GM18498 (cell line): ENCODE measurements around the gene TMEM11.
"Not testable (repeated sequence)": the region's sequence is repeated elsewhere in the genome, so short reads cannot be mapped to it uniquely, and the experiment has no call there.

Experiments used
- ATAC-seq: cut with Tn5 transposase; IDR thresholded peaks from one replicate; pipeline ENCODE4 v1.9.1; 2021; ENCODE audit warnings: mild to moderate bottlenecking, moderate library complexity; ENCODE audit not compliant: unreplicated experiment

Gene TMEM11

GRCh38 chr17:21212826-21213637, 929 bp downstream of the TMEM11 start:
- no peak for ATAC-seq

DNA sequence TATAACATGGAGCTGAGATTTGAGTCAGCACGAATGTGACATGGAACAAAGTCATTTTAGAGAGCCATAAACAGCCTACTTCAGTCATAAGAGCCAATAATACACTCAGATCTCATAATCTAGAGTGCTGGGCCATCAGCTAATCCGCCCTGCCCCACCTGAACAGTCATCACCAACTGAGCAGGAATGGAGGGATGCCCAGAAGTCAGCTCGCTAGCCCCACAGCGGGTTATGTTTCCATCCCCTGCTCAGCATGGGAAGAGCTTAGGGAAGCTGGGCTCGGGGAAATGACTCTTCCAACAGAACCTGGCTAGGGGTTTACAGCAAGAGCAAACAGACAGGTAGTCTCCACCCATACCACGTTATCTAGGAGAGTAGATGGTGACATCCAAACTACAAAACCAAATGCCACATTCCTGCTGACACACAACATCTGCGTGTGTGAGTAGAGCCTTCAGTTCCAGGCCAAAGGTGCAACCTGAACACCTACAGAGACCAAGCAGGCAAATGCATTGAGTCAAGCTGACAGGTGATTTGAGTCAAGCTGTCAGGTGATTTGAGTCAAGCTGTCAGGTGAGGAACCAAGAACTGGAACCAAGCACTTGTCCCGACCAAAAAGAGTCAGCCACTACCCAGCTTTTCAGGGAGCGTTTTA, 2.0 kb downstream of the TMEM11 start:
- no peak for ATAC-seq

- ATAC-seq = no peak
These were observed 3.4 kb downstream of the TMEM11 start for GRCh38 chr17:21210411-21211076.

DNA sequence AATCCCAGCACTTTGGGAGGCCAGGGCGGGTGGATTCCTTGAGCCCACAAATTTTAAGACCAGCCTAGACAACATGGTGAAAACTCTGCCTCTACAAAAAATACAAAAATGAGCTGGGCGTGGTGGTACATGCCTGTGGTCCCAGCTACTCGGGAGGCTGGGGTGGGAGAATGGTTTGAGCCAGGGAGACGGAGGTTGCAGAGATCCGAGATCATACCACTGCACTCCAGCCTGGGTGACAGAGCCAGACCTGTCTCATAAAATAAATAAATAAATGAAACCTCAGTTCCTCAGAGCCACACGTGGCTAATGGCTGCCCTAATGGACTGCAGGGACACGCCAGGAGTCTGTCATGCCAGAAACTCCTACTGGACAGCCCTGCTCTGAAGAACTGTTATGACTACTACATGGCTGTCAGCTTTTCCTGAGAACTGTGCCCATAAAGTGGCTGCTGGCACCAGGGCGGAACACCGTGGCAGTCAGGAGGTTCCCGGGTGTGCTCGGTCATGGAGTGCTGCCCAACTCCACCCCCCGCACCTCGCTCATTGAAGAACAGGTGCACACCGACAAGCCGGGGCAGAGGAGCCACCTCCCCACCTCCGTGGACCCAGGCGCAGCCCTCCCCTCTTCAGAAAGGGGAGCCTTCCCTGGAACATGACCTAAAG, 4.3 kb downstream of the TMEM11 start:
- ATAC-seq = no peak

DNA sequence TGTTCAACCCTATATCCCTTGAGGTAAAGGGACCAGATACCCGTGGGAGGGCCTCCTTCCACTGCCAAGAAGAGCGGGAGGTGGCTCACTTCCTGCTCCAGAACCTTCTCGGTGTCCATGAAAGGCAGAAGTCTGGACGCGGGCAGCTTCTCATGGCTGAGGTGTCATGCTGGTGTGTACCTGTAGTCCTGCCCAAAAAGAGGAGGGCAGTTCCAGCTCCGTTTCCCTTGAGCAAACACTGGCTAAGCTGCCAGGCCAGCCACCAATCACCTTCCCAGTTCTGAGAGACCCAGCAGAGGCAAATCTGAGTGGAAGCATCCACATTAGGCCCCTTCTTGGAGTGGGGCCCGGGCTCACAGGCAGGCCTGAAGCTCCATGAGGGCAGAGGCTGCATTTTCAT, 5.6 kb downstream of the TMEM11 start:
- ATAC-seq = no peak

- ATAC-seq = no peak
These were observed 9.0 kb downstream of the TMEM11 start for GRCh38 chr17:21204935-21205334.

DNA sequence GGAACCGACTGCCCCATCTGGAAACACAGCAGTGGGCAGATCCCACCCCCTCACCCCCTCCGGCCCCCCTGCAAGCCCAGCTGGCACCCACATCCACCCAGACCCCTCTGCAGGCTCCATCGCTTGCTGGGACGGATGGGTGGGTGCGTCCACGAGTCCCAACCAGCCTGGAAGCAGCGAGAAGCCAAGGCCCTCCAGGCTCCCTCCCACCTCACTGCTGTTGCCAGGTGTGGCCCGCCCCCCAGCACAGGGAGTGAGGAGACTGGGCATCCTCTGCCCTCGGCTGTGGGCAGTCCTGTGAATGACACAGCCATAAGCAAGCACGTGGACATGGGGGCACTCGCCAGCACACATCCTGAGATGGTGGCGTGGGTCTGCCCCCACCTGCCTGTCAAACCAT, 11.4 kb downstream of the TMEM11 start:
- no peak for ATAC-seq

GRCh38 chr17:21201874-21202273, 12.1 kb downstream of the TMEM11 start:
- ATAC-seq = no peak

DNA sequence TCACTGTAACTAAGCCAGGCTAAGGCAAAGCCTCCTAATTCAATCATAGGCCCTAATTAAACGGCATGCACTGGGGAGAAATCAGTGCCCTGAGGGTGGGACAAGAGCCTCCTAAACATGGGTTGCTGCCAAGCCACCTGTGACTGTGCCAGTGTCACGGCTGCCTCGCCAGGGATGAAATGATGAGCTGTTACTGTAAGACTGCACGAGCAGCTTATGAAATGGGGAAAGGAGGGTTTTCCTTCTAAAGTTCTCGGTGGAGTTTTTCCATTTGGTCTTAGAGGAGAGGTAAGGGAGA, 12.7 kb downstream of the TMEM11 start:
- no peak for ATAC-seq

- no peak for ATAC-seq
These were observed 13.2 kb downstream of the TMEM11 start for GRCh38 chr17:21200590-21201297.

- no peak for ATAC-seq
These were observed 14.1 kb downstream of the TMEM11 start for GRCh38 chr17:21199856-21200255.

DNA sequence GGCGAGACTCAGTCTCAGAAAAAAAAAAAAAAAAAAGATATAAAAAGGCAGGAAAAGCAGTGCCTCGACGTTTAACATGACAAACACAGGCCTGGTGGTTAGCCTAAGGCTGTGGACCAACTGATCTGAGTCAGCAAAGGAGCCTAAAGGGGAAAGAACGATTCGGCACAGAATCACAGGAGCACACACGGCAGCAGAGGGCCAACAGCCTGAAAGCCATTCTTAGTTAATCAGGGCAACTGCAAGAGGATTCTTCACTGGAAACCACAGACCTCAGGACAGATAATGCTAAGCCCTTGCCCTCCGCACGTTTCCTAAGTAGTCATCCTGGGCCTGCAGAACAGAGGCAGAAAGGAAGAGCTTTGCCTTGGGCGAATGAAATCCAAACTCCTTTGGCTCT, 14.7 kb downstream of the TMEM11 start:
- no peak for ATAC-seq

DNA sequence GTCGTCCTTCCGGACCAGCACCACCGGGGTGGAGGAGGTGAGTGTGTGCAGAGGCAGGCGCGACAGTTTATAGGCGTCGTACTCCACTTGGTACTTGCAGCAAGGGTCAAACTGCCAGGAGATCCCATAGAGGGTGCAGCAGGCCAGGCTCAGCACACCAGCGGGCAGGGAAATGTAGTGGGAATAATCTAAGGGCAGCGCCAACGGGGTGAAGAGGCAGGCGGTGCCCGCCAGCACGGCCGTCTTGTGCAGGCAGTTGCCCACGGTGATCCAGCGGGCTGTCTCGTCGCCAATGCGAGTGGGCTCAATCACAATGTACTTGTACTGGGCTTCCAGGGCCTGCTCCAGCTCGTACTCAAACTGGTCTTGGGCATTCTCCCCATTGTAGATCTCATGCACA, 15.6 kb downstream of the TMEM11 start:
- no peak for ATAC-seq

DNA sequence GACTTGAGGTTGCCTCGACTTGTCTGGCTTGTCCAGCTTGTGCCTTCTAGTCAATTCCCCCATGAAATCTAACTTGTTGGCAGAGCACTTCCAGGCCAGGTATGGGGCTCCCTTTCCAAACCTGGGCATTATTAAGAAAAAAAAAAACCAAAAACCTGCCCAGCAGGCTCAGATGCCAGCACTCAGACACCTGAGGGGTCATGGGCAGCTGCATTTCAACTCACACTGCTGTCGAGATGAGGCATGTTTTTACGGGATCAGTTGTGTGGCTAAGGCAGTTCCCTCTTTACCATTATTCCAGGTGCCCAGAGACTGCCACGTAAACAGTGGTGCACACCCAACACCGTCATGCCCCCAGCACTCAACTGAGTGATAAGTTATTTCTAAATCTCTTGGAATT, 17.8 kb downstream of the TMEM11 start:
- ATAC-seq = no peak

GRCh38 chr17:21194703-21195102, 19.3 kb downstream of the TMEM11 start:
- ATAC-seq = no peak

GRCh38 chr17:21194226-21194625, 19.7 kb downstream of the TMEM11 start:
- ATAC-seq = no peak

DNA sequence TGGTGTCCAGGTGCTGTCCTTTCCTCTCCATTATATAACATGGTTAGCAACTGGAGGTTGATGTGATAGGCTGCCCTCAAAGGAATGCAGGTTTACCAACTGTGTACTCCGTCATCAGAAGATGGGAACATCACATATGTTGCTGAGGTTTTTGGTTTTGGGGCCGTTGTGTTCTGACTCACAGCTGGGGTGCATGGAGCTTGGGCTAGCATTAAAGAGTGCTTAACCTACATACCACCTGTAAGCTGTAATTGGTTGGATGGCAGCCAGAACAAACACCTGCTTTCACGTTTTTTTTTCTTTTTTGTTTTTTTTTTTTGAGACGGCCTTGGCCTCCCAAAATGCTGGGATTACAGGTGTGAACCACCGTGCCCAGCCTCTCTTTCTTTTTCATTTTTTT, 20.9 kb downstream of the TMEM11 start:
- no peak for ATAC-seq

GRCh38 chr17:21192414-21192813, 21.5 kb downstream of the TMEM11 start:
- not testable (repeated sequence) for ATAC-seq

- no peak for ATAC-seq
These were observed 22.3 kb downstream of the TMEM11 start for GRCh38 chr17:21191698-21192097.

DNA sequence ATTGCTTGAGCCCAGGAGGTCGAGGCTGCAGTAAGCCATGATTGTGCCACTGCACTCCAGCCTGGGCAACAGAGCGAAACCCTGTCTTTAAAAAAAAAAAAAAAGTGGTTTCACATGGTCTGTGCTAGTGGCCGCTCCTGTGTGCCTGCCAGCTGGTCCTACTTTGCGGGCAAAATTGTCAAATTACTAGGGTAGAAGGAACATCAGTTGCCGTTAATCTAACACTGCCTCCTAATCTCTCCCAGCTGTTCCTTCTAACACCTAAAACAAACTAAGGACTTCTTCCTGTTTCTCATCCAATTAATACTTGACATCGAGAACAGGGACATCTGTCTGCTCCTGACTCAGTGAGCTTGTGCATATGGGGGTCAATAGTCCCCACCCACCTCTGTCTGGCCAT, 23.9 kb downstream of the TMEM11 start:
- no peak for ATAC-seq

DNA sequence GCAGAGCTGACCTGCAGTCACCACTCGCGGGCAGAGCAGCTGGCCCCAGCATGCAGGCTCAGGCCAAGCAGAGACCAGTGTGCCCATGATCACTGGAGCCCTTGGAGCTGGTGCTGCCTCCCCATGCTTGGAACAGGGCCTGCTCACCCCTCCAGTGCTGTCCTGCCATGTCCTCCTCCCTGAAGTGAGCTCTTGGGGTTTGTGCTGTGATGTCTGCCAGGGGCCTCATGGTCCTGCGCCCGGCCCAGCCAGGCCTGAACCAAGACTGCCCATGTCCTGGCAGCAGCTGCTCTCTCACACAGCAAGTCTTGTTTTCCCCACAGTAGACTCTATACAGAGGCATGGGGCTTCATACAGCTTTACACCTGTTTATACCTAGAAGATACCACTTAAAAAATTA, 24.6 kb downstream of the TMEM11 start:
- no peak for ATAC-seq
